Skeletal muscle cell (primary cell): ENCODE measurements around the gene SUN1.
"Not testable (repeated sequence)": the region's sequence is repeated elsewhere in the genome, so short reads cannot be mapped to it uniquely, and the experiment has no call there.

Source experiments
- DNase-seq: peaks from one replicate; pipeline ENCODE4 v3.0.0-alpha.2; 2010; ENCODE audit warnings: low read depth
- H3K4me3 ChIP-seq: 2 replicates; pipeline ENCODE4 v1.5.1; 2011; ENCODE audit warnings: low read depth, mild to moderate bottlenecking, control low read depth, low read length, moderate library complexity

SUN1 gene

DNA sequence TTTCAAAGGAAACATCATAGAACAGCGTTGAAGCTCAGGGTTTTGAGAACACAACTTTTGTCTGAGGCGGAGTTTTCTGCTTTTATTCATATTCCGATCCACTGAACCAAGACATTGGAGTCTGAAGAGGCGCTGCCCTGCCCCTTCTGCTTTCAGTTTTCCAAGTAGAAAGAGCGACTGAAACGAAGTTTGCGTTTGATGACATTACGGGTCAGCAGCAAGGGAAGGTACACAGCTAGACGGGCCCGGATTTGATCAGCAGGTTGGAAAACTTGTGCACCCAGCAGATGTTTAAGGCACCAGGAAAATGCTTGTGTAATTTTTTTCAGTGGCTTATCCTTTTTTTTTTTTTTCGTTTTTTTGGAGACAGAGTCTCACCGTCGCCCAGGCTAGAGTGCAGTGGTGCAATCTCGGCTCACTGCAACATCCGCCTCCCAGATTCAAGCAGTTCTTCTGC lies 720 bp downstream of the SUN1 start:
- H3K4me3 ChIP-seq, result no peak overlapping the region
- DNase-seq, result no peak

DNA sequence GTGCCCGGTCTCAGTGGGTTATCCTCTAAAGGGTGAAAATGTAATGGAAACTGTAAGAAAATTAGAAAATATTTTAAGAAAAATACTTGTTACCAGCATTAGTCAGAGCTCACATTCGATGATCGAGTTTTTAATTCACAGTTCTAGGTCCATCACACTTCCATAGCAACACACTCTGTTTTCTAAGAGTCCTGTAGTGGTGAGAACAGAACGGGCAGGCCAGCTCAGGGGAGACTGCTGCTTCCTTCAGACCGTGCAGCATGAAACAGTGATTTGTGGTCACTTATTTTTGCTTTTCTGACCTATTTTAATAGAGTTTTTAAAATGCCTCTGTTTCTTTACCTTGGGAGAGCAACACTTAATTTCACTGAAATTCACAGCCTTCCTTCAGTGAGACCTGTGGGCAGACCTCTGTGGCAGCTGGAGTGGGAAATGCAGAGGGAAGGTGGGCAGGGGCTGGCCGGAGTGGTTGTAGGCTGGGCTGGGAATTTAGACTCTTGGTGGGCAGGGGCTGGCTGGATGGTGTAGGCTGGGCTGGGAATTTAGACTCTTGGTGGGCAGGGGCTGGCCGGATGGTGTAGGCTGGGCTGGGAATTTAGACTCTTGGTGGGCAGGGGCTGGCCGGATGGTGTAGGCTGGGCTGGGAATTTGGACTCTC lies 1.5 kb downstream of the SUN1 start:
- no peak overlapping the region for H3K4me3 ChIP-seq
- no peak for DNase-seq

DNA sequence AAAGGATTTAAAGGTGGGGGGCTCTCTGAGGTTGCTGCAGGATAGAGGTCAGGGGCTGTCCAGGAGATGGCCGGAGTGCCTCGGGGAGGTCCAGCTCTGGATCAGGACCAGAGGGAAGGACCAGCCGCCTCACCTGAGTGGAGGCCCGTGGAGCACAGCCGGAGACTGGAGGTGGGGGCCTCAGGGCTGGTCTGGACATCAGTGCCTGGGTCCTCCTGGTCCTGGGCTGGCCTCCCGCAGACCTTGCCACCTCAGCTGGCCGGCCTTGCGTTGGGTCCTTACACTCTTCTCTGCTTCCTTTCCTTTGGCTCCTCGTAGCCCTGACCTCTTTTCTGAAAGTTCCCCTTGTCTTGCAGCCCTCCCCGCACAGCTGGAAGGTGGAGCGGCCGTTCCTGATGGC lies 2.0 kb downstream of the SUN1 start:
- DNase-seq, result no peak
- H3K4me3 ChIP-seq, result no peak overlapping the region

DNA sequence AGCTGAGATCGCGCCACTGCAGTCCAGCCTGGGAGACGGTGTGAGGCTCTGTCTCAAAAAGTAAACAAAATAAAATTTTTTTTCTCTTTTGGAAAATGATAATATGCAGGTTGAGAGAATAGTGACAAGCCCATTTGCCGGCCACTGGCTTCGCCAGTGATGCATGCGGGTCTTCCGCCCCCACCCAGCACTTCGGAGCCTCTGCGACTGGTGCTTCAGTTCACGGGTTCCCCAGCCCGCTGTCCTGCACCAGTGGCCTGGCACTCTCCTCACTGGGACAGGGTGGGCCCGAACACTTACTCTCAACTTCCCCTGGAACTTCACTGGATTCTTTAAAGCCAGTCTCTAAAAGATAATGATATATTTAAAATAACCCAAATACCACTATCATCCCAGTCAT lies 2.7 kb downstream of the SUN1 start:
- no peak overlapping the region for H3K4me3 ChIP-seq
- no peak for DNase-seq

DNA sequence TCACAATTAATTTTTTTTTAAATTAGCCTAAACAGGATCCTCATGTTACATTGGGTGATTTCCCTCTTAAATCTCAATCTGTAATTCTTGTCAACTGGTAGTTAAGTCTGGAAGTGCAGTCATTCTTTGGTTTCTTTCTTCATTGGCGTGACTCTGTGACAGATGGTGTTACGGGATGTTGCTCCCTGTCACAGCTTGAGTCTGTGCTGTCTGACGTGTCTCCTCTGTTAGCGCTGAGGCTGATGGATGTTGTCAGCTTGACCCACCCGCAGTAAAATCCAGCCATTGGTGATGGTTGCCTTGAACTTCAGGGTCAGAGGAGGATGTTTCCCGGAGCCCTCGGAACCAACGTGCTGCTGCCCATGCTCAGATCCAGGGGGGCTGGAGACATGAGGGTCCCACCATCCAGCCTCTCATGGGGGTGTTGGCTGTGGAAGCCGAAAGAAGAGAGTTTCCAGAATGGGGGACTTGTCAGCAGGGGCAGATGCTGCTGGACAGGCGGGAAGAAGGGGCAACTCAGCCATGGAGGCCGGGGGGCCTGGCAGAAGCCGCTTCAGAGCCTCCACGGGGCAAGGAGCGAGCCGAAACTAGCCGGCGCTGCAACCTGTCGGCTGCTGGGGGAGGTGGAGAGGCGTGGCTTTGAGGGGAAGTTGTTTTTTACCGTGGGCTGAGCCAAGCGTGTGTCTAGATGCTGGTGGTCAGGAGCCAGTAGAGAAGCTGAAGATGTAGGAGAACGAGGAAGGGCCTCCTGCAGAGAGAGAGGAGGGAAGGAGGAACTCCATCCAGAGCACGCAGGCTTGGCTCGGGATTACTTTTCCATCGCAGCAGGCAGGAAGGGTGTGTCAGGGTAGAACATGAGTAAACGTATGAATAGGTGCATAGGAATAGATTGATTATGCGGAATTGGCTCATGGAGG lies 3.5 kb downstream of the SUN1 start:
- no peak overlapping the region for H3K4me3 ChIP-seq
- DNase-seq, result no peak

DNA sequence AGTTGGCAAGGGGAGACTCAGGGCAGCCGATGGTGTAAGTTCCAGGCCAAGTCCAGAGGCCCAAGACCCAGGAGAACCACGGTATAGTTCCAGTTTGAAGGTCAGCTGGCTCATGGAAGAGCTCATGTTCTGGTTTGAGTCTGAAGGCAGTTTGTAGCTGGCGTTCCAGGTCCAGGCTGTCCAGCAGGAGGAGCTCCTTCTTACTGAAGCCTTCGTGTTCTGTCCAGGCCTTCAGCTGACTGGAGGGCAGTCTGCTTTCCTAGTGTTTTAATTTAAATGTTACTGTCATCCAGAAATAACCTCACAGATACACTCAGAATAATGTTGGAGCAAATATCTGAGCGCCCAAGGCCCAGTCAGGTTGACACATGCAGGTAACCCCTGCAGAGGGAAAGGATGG lies 4.2 kb downstream of the SUN1 start:
- DNase-seq, result no peak
- no peak overlapping the region for H3K4me3 ChIP-seq

DNA sequence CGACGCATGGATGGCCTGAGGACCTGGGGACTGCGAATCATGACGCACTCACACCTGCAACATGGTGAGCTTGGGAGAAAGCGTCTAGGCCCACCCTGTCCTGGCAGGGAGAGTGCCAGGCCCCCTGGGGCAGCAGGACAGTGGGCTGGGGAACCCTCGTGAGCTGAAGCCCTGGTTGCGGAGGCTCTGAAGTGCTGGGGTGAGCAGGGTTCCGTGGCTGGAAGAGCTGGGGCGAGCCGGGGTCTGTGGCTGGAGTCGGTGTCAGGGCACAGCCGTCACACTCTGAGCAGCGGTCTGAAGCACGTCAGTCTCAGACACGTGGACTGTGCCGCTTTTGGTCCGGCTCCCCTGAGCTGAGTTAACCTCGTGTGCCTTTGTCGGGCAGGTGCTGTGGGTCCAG lies 4.7 kb downstream of the SUN1 start:
- DNase-seq, result no peak
- H3K4me3 ChIP-seq, result no peak overlapping the region

DNA sequence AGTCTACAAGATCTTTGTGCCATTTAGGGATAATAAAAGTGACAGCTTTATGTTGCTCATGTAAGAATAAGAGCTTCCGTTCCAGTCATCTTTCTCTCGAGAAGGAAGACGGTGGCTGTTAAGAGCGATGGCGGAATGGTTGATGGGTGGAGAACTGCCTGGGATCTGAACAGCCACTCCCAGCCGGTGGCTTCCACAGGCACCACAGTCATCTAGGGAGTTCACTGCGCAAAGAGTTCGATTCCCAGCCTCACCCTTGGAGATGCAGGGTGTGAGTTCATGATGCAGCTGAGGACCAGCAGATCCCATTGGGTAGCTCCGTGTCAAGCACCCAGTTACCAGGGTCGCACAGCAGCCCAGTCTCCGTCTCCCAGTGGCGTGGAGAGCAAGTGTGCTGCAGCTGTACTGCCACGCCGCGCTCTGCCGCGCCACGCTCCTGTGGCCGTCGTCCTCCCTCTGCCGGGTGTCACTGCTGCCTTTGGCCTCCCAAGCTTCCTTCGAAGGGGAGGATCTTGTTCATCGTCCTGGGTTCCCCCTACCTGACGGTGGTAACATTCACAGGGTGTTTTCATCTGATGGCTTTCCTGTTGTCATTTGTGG lies 7.8 kb downstream of the SUN1 start:
- no peak overlapping the region for H3K4me3 ChIP-seq
- DNase-seq, result no peak

DNA sequence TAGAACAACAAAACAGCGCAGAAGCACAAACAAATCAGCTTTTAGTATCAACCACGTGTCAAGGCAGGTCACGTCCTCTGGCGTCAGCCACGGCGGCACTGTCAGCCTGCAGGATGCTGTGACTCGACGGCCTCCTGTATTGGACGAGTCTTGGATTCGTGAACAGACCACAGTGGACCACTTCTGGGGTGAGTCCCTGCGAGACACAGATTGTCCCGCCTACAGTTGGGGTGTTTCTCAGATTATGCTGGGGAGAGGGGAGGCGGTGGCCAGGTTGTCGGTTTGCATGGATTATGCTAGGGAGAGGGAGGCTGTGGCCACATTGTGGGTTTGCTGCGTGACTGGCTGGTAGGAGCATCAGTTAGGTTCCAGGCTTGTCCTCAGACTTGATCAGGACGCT lies 9.7 kb downstream of the SUN1 start:
- H3K4me3 ChIP-seq, result no peak overlapping the region
- no peak for DNase-seq

DNA sequence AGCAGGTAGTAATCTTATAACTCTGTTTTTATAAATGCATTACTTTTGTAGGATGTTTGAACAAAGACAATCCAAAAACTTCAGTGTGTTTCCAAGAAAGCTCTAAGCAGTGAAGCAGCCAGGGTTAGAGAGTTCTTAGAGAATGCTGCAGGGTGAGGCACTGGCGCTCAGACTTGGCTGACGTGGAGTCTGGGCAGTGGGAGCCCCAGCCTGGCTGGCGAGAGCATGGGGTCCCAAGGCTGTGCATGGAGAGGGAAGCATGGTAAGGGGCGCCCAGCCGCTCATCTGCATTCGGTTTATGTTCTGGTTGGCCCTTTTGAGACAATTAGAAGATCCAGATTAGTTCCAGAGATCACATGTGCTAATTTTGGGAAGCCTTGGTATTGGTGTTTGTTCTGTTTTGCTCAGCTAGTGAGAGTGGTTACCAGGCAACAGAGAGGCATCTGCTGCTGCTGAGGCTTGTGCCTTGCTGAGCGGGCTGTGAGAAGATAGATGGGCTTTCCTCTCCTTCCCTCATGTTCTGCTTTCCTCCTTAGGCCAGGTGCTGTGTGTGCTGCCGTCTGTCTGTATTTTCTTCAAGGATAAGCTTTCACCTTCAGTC lies 10.3 kb downstream of the SUN1 start:
- DNase-seq, result no peak
- H3K4me3 ChIP-seq, result no peak overlapping the region

DNA sequence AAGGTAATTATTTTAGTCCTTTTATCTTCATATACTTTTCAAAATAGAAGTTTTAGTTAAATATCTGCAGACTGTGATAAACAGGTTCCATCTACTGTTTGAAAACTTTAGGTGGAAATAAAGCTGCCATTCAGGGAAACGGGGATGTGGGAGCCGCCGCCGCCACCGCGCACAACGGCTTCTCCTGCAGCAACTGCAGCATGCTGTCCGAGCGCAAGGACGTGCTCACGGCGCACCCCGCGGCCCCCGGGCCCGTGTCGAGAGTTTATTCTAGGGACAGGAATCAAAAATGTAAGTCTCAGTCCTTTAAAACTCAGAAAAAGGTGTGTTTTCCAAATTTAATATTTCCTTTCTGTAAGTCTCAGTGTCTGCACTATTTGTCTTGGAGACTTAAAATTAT lies 11.0 kb downstream of the SUN1 start:
- no peak for DNase-seq
- H3K4me3 ChIP-seq, result no peak overlapping the region

DNA sequence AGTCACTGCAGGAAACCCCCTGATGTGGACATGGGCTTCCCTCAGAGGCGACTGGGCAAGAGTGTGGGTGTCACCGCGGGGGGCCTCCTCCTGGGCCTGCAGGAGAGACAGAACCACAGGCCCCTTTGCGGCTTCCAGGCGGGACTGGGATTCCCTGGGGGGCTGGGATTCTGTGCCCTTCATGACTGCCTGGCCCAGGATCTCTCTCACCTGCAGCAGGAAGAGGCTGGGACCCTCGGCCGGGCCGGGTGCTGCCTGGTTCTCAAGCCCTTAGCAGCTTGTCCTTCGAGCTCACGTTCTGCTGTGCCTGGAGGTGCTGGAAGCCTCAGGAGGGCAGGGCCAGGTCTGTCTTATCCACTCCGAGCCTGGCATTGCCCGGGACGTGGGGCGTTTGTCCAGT lies 11.8 kb downstream of the SUN1 start:
- DNase-seq, result no peak
- H3K4me3 ChIP-seq, result no peak overlapping the region

DNA sequence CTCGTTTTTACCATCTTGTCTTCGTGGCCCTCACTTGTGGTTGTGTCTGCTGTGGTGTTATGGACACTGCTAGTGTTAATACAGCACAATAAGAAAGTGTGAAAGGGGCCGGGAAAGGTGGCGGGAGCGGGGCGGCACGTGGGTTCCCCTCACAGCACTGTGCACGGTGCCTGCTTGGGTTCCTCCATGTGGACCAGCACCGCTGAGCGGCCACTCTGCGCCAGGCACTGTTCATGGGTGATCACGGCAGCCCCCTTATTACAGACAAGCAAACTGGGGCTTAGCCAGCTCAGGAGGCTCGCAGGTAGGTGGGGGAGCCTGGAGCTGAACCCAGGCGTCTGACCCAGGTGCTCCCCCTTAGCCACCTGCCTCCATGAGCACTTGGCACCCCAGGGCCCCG lies 12.2 kb downstream of the SUN1 start:
- no peak overlapping the region for H3K4me3 ChIP-seq
- DNase-seq, result no peak

DNA sequence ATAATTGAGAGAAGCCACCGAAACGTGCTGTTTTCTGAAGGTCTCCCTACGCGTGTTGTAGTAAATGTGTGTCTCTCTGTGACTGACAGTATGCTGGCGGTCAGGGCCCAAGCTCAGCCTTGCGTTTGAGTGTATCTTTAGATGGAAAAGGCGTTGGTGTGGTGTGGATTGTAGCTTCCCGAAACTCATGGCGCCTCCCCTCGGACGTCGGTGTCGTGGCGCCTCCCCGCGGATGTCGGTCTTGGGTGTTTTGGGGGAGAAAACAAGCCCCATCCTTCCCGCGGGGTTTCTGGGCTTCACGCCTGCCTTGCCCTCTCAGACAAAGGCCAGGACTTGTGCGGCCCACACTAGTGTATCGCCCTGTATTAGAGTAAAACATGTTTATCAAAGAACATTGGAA lies 12.8 kb downstream of the SUN1 start:
- H3K4me3 ChIP-seq, result no peak overlapping the region

DNA sequence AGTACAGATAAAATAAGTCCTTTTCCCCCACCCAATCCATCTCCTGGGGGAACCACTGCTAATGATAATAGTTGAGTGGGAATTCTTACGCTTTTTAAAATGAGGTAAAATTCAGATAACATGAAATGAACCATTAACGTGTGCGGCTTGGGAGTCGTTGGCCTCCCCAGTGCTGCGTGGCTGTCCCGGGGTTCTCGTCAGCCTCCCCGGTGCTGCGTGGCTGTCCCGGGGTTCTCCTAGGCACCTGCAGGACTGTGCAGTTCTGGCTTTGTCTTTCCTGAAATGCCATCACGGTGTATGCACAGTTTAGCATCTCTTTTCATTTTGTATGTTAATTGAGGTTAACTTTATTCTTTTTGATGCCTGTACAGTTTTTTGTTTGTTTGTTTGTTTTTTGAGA lies 13.5 kb downstream of the SUN1 start:
- no peak overlapping the region for H3K4me3 ChIP-seq
- DNase-seq, result no peak

More for the DNA sequence above, 12.8 kb downstream of the SUN1 start:
- DNase-seq, result no peak

DNA sequence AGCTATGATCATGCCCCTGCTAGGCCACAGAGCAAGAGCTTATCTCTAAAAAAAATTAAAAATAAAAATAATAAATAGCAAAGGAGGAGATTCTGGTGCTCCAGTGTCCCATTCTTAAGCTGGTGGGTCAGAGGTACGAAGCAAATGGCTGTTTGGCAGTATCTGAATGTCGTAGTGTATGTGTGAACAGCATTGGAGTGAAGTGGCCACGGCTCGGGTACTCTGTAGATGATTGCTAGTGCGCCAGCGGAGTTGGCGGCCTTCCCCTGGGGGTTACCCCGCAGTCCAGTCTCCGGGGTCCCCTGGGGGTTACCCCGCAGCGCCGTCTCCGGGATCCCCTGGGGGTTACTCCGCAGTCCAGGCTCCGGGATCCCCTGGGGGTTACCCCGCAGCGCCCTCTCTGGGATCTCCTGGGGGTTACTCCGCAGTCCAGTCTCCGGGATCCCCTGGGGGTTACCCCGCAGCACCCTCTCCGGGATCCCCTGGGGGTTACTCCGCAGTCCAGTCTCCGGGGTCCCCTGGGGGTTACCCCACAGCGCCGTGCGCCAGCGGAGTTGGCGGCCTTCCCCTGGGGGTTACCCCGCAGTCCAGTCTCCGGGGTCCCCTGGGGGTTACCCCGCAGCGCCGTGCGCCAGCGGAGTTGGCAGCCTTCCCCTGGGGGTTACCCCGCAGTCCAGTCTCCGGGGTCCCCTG lies 14.8 kb downstream of the SUN1 start:
- DNase-seq, result not testable (repeated sequence)

DNA sequence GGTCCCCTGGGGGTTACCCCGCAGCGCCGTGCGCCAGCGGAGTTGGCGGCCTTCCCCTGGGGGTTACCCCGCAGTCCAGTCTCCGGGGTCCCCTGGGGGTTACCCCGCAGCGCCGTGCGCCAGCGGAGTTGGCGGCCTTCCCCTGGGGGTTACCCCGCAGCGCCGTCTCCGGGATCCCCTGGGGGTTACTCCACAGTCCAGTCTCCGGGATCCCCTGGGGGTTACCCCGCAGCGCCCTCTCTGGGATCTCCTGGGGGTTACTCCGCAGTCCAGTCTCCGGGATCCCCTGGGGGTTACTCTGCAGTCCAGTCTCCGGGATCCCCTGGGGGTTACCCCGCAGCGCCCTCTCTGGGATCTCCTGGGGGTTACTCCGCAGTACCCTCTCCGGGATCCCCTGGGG lies 15.5 kb downstream of the SUN1 start:
- not testable (repeated sequence) for DNase-seq, H3K4me3 ChIP-seq

More for the DNA sequence above, 14.8 kb downstream of the SUN1 start:
- H3K4me3 ChIP-seq, result not testable (repeated sequence)

DNA sequence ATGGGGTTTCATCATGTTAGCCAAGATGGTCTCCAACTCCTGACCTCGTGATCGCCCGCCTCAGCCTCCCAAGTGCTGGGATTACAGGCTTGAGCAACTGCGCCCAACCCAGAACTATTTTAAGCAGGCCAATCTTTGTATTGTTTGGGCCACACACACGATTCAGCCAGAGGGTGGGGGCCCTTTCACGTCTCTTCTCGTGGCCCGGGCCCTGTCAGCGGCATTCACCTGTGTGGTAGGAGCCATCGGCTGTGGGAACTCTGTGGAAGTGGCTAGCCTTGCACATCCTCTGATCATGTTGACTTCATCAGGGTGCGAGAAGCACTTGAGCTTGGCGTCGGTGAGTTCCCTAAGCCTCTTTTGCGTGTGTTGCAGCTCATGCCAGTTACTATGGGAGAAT lies 16.9 kb downstream of the SUN1 start:
- no peak overlapping the region for H3K4me3 ChIP-seq
- no peak for DNase-seq

DNA sequence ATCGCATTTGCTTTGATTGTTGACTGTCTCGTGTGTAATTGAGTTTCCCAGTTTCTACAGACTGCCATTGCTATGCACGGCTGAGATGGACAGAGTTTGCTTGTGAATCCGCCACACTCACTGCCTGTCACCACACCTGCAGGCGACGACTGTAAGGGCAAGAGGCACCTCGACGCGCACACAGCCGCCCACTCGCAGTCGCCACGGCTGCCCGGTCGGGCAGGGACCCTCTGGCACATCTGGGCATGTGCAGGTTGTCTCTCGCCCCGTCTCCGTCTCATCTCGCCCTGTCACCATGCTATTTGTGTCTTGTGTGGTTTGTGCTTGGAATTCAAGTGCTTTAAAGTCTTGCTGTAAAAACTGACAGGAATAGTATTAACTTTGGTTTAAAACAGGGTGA lies 17.5 kb downstream of the SUN1 start:
- H3K4me3 ChIP-seq, result no peak overlapping the region
- no peak for DNase-seq

DNA sequence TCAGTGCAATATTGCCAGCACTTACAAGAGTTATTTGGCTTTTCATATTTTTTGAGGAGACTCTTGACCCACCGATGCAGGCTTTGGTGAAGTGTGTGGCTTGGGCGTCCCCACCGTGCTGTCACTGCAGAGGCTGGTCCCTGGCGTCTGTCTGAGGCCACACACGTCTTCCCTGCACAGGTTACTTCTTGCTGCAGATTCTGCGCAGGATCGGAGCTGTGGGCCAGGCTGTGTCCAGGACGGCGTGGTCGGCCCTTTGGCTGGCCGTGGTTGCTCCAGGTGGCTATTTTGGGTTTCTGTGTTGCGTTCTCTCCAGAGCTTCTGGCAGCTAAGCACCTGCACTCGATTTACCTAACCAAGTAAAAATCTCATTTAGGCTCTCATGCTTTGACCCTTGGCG lies 18.9 kb downstream of the SUN1 start:
- DNase-seq, result no peak
- H3K4me3 ChIP-seq, result no peak overlapping the region
